Upper lobe of left lung (tissue), 6 donors: ENCODE measurements around the gene GLIPR2. TPM values are rescaled to one million over a fixed set of nuclear protein-coding genes. Genes with fewer than 3 reads are reported as not detected.
"Not testable (repeated sequence)": the region's sequence is repeated elsewhere in the genome, so short reads cannot be mapped to it uniquely, and the experiment has no call there.

Source experiments
- ATAC-seq, 2 donors: fragments of 200-7000 bp; cut with Tn5 transposase; one replicate each; pipeline ENCODE4 v1.9.1; 2022; ENCODE audit warnings: mild to moderate bottlenecking in 2 of 2, moderate library complexity in 2 of 2; ENCODE audit not compliant: low FRiP score in 2 of 2
- DNase-seq, 2 donors: peaks; one replicate each; pipeline ENCODE4 v3.0.0-alpha.2; 2019 to 2020
- H3K27ac ChIP-seq, 4 donors: fragments of 200-600 bp; sonication (generic); one replicate each; pipeline ENCODE4 v1.5.1; 2016 to 2019
- H3K27me3 ChIP-seq, 4 donors: fragments of 200-600 bp; sonication (generic); one replicate each; pipeline ENCODE4 v1.5.1; 2017 to 2019
- H3K36me3 ChIP-seq, 4 donors: fragments of 200-600 bp; sonication (generic); one replicate each; pipeline ENCODE4 v1.5.1; 2016 to 2019
- H3K4me1 ChIP-seq, 4 donors: fragments of 200-600 bp; sonication (generic); one replicate each; pipeline ENCODE4 v1.5.1; 2018 to 2019
- H3K4me3 ChIP-seq, 4 donors: fragments of 200-600 bp; sonication (generic); one replicate each; pipeline ENCODE4 v1.5.1; 2017 to 2019; ENCODE audit warnings: mild to moderate bottlenecking in 2 of 4, moderate library complexity in 1 of 4
- H3K9me3 ChIP-seq, 4 donors: fragments of 200-600 bp; sonication (generic); one replicate each; pipeline ENCODE4 v1.5.1; 2018 to 2019
- CTCF ChIP-seq, 6 experiments: fragments of 450-650 bp in 4 of 6; fragments of 200-600 bp in 2 of 6; sonication (generic) in 2 of 6; IDR thresholded peaks; one replicate each; pipeline ENCODE4 v1.5.1; 2016 to 2019; ENCODE audit warnings: antibody characterized with exemption in 6 of 6
- EP300 ChIP-seq, 4 donors: sonication (generic); formaldehyde crosslinking; IDR thresholded peaks; one replicate each; pipeline ENCODE4 v1.5.1; 2017; ENCODE audit warnings: antibody characterized with exemption in 4 of 4, control low read depth in 2 of 4
- POLR2A ChIP-seq, 4 donors: fragments of 450-650 bp; IDR thresholded peaks; one replicate each; pipeline ENCODE4 v1.5.1; 2016 to 2017; ENCODE audit warnings: antibody characterized with exemption in 4 of 4, mild to moderate bottlenecking in 2 of 4
- POLR2AphosphoS5 ChIP-seq, 2 donors: sonication (generic); formaldehyde crosslinking; IDR thresholded peaks; one replicate each; pipeline ENCODE4 v1.5.1; 2017; ENCODE audit warnings: antibody characterized with exemption in 2 of 2
- WGBS, 2 donors: methylation state at CpG; one replicate each; pipeline ENCODE4 v1.1.5; 2017 to 2018; 5-methylcytosine and 5-hydroxymethylcytosine counted together
- total RNA-seq, 6 donors: library from RNA; depleted of rRNA in 4 of 6; stranded (reverse); fragments of >200 nt in 4 of 6; gene quantifications; one replicate each; pipeline versions ENCODE4 v1.1.0 to v1.2.1, GENCODE V29; 2016 to 2021
- donor health status: DM: no; HTN: no; CAD: no; lungs with moderate emphysema.
- donor health status: DM: no; HTN: yes; CAD: no; lungs with severe emphysema.

Gene GLIPR2
- total RNA-seq, 6 donors from 2014 or later, result 39.6 to 131 (median 66.0) TPM

DNA sequence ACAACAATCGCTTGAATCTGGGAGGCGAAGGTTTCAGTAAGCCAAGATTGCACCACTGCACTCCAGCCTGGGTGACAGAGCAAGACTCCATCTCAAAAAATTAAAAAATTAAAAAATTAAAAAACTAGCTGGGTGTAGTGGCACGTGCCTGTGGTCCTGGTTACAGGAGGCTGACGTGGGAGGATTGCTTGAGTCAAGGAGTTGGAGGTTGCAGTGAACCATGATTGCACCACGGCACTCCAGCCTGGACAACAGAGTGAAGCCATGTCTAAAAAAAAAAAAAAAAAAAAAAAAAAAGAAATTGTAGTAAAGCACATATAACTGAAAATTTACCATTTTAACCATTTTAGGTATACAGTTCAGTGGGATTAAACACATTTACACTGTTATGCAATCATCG lies 19.6 kb downstream of the GLIPR2 start:
- Histone ChIP-seq H3K9me3 (peaks cover 0 to 3% (median 0%) of the 10 kb centered on the region in 4 donors), H3K4me1 (peaks cover 19 to 42% (median 35%) of the 10 kb centered on the region in 4 donors), H3K36me3 (peaks cover 0 to 5% (median 2%) of the 10 kb centered on the region in 4 donors), H3K4me3 (no peak overlapping the region), H3K27ac (peak overlapping the region in 1 of 4 donors; percentile 81), H3K27me3 (no peaks in the 10 kb centered on the region)
- 91 to 95% methylated on average over 6 of the region's 6 CpGs for WGBS, 2 donors
- DNase-seq (no peak), ATAC-seq (no peak)
- no peak for TF ChIP-seq EP300 (IDR thresholded peaks at IDR 0.05)

GRCh38 chr9:36158122-36158521 lies 21.6 kb downstream of the GLIPR2 start:
- ATAC-seq (peak; percentile 40 to 50), DNase-seq (no peak)
- Histone ChIP-seq H3K4me1 (peaks cover 7 to 27% (median 23%) of the 10 kb centered on the region in 4 donors), H3K36me3 (peaks cover 0 to 5% (median 2%) of the 10 kb centered on the region in 4 donors), H3K4me3 (no peak overlapping the region), H3K9me3 (peaks cover 0 to 3% (median 0%) of the 10 kb centered on the region in 4 donors), H3K27me3 (no peaks in the 10 kb centered on the region), H3K27ac (peak overlapping the region; percentile 46 to 67 (median 48))
- TF ChIP-seq EP300 (IDR thresholded peaks at IDR 0.05) (no peak), CTCF (IDR thresholded peaks at IDR 0.05) (no peak), POLR2A (IDR thresholded peaks at IDR 0.05) (no peak), POLR2AphosphoS5 (IDR thresholded peaks at IDR 0.05) (no peak)
- WGBS, 2 donors, result 71 to 79% methylated on average over 2 of the region's 2 CpGs

GRCh38 chr9:36158917-36159316 lies 22.4 kb downstream of the GLIPR2 start:
- Histone ChIP-seq H3K27ac (peak overlapping the region; percentile 46 to 67 (median 48)), H3K27me3 (no peaks in the 10 kb centered on the region), H3K36me3 (peaks cover 0 to 5% (median 2%) of the 10 kb centered on the region in 4 donors), H3K4me1 (peaks cover 8 to 23% (median 22%) of the 10 kb centered on the region in 4 donors), H3K9me3 (peaks cover 0 to 3% (median 0%) of the 10 kb centered on the region in 4 donors), H3K4me3 (no peak overlapping the region)
- no peak for TF ChIP-seq CTCF (IDR thresholded peaks at IDR 0.05)
- no peak for DNase-seq
- 81 to 86% methylated on average over 7 of the region's 7 CpGs for WGBS, 2 donors
- ATAC-seq, result peak in 1 of 2 donors; percentile 74

GRCh38 chr9:36159509-36159908 lies 23.0 kb downstream of the GLIPR2 start:
- not testable (repeated sequence) for H3K27me3 ChIP-seq, DNase-seq, H3K36me3 ChIP-seq, H3K4me3 ChIP-seq, ATAC-seq, H3K9me3 ChIP-seq
- Histone ChIP-seq H3K4me1 (peaks cover 3 to 17% (median 16%) of the 10 kb centered on the region in 4 donors), H3K27ac (peak overlapping the region in 2 of 4 donors; percentile 12 to 67)
- 90 to 94% methylated on average over 4 of the region's 4 CpGs for WGBS, 2 donors

- H3K27ac ChIP-seq, H3K4me3 ChIP-seq, H3K9me3 ChIP-seq, DNase-seq, ATAC-seq, H3K36me3 ChIP-seq, H3K27me3 ChIP-seq: not testable (repeated sequence)
- H3K4me1 ChIP-seq, result peaks cover 3 to 14% (median 11%) of the 10 kb centered on the region in 4 donors
- 73 to 78% methylated on average over 11 of the region's 11 CpGs for WGBS, 2 donors
Measured at GRCh38 chr9:36160126-36160525, 23.6 kb downstream of the GLIPR2 start.

GRCh38 chr9:36161187-36161586 lies 24.7 kb downstream of the GLIPR2 start:
- ATAC-seq (peak in 1 of 2 donors; percentile 5), DNase-seq (no peak)
- H3K27ac ChIP-seq, result peak overlapping the region in 1 of 4 donors; percentile 21
- H3K4me3 ChIP-seq, result no peak overlapping the region
- 86 to 95% methylated on average over 2 of the region's 2 CpGs for WGBS, 2 donors
- TF ChIP-seq POLR2AphosphoS5 (IDR thresholded peaks at IDR 0.05) (no peak), POLR2A (IDR thresholded peaks at IDR 0.05) (no peak), EP300 (IDR thresholded peaks at IDR 0.05) (no peak), CTCF (IDR thresholded peaks at IDR 0.05) (no peak)
- peaks cover 0 to 5% (median 2%) of the 10 kb centered on the region in 4 donors for H3K36me3 ChIP-seq
- H3K9me3 ChIP-seq, result peaks cover 0 to 3% (median 0%) of the 10 kb centered on the region in 4 donors
- peaks cover 8 to 18% (median 14%) of the 10 kb centered on the region in 4 donors for H3K4me1 ChIP-seq
- H3K27me3 ChIP-seq, result no peaks in the 10 kb centered on the region
